Ecto neural progenitor cell (in vitro differentiated cells): Measurements from ENCODE around the gene NGLY1.

Source experiments
- DNase-seq: peaks from one replicate; pipeline ENCODE4 v3.0.0-alpha.2; 2018; ENCODE audit warnings: low spot score

The NGLY1 gene

GRCh38 chr3:25783661-25784512 is 644 bp upstream of the NGLY1 start:
- peak; percentile 86 for DNase-seq

GRCh38 chr3:25782636-25782937 is 656 bp downstream of the NGLY1 start:
- DNase-seq, result no peak

GRCh38 chr3:25781758-25782594 is 1.3 kb downstream of the NGLY1 start:
- DNase-seq, result no peak

- DNase-seq, result no peak
Observed at GRCh38 chr3:25781145-25781757, 2.0 kb downstream of the NGLY1 start.

GRCh38 chr3:25780618-25781017 is 2.6 kb downstream of the NGLY1 start:
- no peak for DNase-seq

- DNase-seq, result no peak
Observed at GRCh38 chr3:25775936-25776335, 7.3 kb downstream of the NGLY1 start.

- DNase-seq, result no peak
Observed at GRCh38 chr3:25768851-25769250, 14.4 kb downstream of the NGLY1 start.

- DNase-seq, result no peak
Observed at GRCh38 chr3:25751725-25752124, 31.5 kb downstream of the NGLY1 start.

GRCh38 chr3:25751048-25751447 is 32.2 kb downstream of the NGLY1 start:
- no peak for DNase-seq

- no peak for DNase-seq
Observed at GRCh38 chr3:25749031-25749581, 34.1 kb downstream of the NGLY1 start.

- no peak for DNase-seq
Observed at GRCh38 chr3:25748189-25748588, 35.1 kb downstream of the NGLY1 start.

- DNase-seq, result no peak
Observed at GRCh38 chr3:25747033-25747432, 36.2 kb downstream of the NGLY1 start.

- no peak for DNase-seq
Observed at GRCh38 chr3:25744470-25744869, 38.8 kb downstream of the NGLY1 start.

- no peak for DNase-seq
Observed at GRCh38 chr3:25728101-25728500, 55.1 kb downstream of the NGLY1 start.

- DNase-seq, result no peak
Observed at GRCh38 chr3:25727316-25727715, 55.9 kb downstream of the NGLY1 start.

GRCh38 chr3:25725810-25726209 is 57.4 kb downstream of the NGLY1 start:
- no peak for DNase-seq

GRCh38 chr3:25724948-25725645 is 58.1 kb downstream of the NGLY1 start:
- no peak for DNase-seq

- DNase-seq, result no peak
Observed at GRCh38 chr3:25723802-25724201, 59.4 kb downstream of the NGLY1 start.

- DNase-seq, result no peak
Observed at GRCh38 chr3:25719321-25719720, 63.9 kb downstream of the NGLY1 start.

GRCh38 chr3:25713341-25713985 is 69.8 kb downstream of the NGLY1 start:
- no peak for DNase-seq

GRCh38 chr3:25711090-25711489 is 72.2 kb downstream of the NGLY1 start:
- no peak for DNase-seq

GRCh38 chr3:25708036-25708435 is 75.2 kb downstream of the NGLY1 start:
- no peak for DNase-seq
